ENCODE measurements around the gene TNFAIP8.

The TNFAIP8 gene

GRCh38 chr5:119331566-119332095 lies 24.2 kb upstream of the TNFAIP8 start:
- peaks cover 0 to 8% (median 0%) of the 10 kb centered on the region in 11 experiments; a peak in 4 of 22 replicates for H3K9me3 ChIP-seq (replicated peaks in 1 of 11)
- H3K27ac ChIP-seq: peak overlapping the region in 3 of 11 experiments; percentile 17 to 34 (median 29); a peak in 2 of 22 replicates
- H3K27me3 ChIP-seq: no peaks in the 10 kb centered on the region
- H3K4me2 ChIP-seq: peak overlapping the region in 7 of 11 experiments; percentile 14 to 58 (median 34); a peak in 9 of 22 replicates
- H3K4me1 ChIP-seq: peaks cover 67 to 95% (median 88%) of the 10 kb centered on the region in 10 experiments
- no peak overlapping the region for H3K4me3 ChIP-seq
- H4K20me1 ChIP-seq: peaks cover 0 to 39% (median 0%) of the 10 kb centered on the region in 11 experiments; a peak in 2 of 22 replicates
- H3K9ac ChIP-seq: no peak overlapping the region
- TF ChIP-seq Cebpa-rat (IDR thresholded peaks at IDR 0.05): no peak
- H3K36me3 ChIP-seq: peaks cover 0 to 31% (median 6%) of the 10 kb centered on the region in 11 experiments; a peak in 11 of 22 replicates

DNA sequence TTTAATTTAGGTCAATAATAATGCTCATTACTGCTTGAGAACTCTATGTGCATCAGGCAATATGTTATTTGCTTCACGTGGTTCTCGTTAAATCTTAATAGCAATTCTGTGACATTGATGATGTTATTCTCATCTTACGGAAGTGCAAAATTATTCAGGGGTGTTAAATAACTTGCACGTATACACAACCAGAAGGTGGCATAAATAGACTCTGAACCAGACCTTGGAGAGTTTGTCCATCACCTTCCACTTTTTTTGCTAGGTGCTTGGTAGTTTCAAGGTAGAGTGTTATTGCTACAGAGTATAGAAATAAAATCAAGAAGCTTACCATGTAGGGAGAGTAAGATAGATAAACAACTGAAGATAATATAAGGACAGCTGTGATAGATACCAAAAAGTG lies 23.6 kb upstream of the TNFAIP8 start:
- H4K20me1 ChIP-seq: peaks cover 0 to 39% (median 0%) of the 10 kb centered on the region in 11 experiments; a peak in 2 of 22 replicates
- peaks cover 0 to 8% (median 0%) of the 10 kb centered on the region in 11 experiments; a peak in 4 of 22 replicates for H3K9me3 ChIP-seq (replicated peaks in 1 of 11)
- peak overlapping the region in 4 of 11 experiments; percentile 3 to 39 (median 23); a peak in 3 of 22 replicates for H3K27ac ChIP-seq
- H3K27me3 ChIP-seq: no peaks in the 10 kb centered on the region
- H3K36me3 ChIP-seq: peaks cover 0 to 31% (median 6%) of the 10 kb centered on the region in 11 experiments; a peak in 11 of 22 replicates
- no peak for TF ChIP-seq Cebpa-rat (IDR thresholded peaks at IDR 0.05)
- peaks cover 67 to 95% (median 88%) of the 10 kb centered on the region in 10 experiments for H3K4me1 ChIP-seq
- no peak overlapping the region for H3K9ac ChIP-seq
- H3K4me3 ChIP-seq: no peak overlapping the region
- peak overlapping the region; percentile 34 to 62 (median 55); a peak in 18 of 22 replicates for H3K4me2 ChIP-seq

- TF ChIP-seq Cebpa-rat (IDR thresholded peaks at IDR 0.05): no peak
- peaks cover 75 to 95% (median 91%) of the 10 kb centered on the region in 10 experiments for H3K4me1 ChIP-seq
- no peaks in the 10 kb centered on the region for H3K27me3 ChIP-seq
- H3K4me3 ChIP-seq: no peak overlapping the region
- no peak overlapping the region for H3K9ac ChIP-seq
- H3K27ac ChIP-seq: peak overlapping the region in 7 of 11 experiments; percentile 10 to 39 (median 16); a peak in 5 of 22 replicates
- H3K4me2 ChIP-seq: peak overlapping the region; percentile 34 to 62 (median 54); a peak in 21 of 22 replicates
- H3K36me3 ChIP-seq: peaks cover 0 to 31% (median 6%) of the 10 kb centered on the region in 11 experiments; a peak in 11 of 22 replicates
- peaks cover 0 to 8% (median 0%) of the 10 kb centered on the region in 11 experiments; a peak in 4 of 22 replicates for H3K9me3 ChIP-seq (replicated peaks in 1 of 11)
- peaks cover 0 to 39% (median 0%) of the 10 kb centered on the region in 11 experiments; a peak in 2 of 22 replicates for H4K20me1 ChIP-seq
Measured at GRCh38 chr5:119332978-119333401, 22.8 kb upstream of the TNFAIP8 start.

DNA sequence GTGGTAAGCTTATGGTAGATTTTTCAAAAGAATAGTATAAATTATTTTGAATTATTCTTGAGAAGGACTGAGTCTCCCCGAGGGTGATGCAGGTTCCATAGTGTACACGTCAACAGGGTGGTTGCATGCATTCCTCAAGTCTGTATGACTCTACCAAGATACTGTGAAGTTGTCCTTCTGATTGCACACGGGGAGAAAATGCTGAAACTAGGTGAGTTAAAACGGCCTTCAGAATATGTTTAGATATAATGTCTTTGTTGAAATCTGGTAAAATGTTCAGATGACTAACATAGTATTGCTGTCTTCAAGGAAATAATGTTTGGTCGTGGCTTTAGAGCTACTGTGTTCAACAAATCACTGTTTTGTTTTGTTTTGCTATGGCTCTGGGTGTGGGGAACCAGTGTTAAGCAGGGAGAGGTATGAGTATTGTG lies 22.4 kb upstream of the TNFAIP8 start:
- H3K36me3 ChIP-seq: peaks cover 0 to 31% (median 6%) of the 10 kb centered on the region in 11 experiments; a peak in 11 of 22 replicates
- H4K20me1 ChIP-seq: peaks cover 0 to 39% (median 0%) of the 10 kb centered on the region in 11 experiments; a peak in 2 of 22 replicates
- peak overlapping the region; percentile 34 to 62 (median 54); a peak in 21 of 22 replicates for H3K4me2 ChIP-seq
- H3K4me1 ChIP-seq: peaks cover 80 to 96% (median 93%) of the 10 kb centered on the region in 10 experiments
- no peak overlapping the region for H3K4me3 ChIP-seq
- H3K9me3 ChIP-seq (replicated peaks in 1 of 11): peaks cover 0 to 8% (median 0%) of the 10 kb centered on the region in 11 experiments; a peak in 4 of 22 replicates
- H3K9ac ChIP-seq: no peak overlapping the region
- peak overlapping the region in 5 of 11 experiments; percentile 12 to 39 (median 16); a peak in 4 of 22 replicates for H3K27ac ChIP-seq
- TF ChIP-seq Cebpa-rat (IDR thresholded peaks at IDR 0.05): no peak
- H3K27me3 ChIP-seq: no peaks in the 10 kb centered on the region

DNA sequence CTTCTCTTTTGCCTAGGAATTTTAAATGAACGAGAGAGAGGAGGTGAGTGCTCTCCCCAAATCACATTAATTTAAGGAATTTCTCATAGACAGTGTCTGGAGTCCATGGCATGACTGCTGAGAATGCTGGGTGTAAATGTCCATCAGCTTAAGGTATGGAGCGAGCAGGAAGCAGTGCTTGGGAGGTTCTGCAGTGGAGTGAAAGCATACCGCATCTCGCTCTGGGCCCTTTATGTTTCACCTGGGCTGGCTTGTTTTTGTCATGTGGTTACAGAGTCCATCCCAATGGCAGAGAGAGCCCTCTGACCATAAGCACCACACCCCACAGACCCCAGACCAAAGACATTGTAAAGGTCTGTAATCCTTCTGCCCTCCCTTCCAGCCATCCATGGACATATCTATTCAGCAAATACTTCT lies 20.6 kb upstream of the TNFAIP8 start:
- Histone ChIP-seq H3K36me3 (peaks cover 0 to 22% (median 4%) of the 10 kb centered on the region in 11 experiments; a peak in 8 of 22 replicates), H3K4me3 (no peak overlapping the region), H3K9me3 (replicated peaks in 1 of 11) (peaks cover 0 to 6% (median 0%) of the 10 kb centered on the region in 11 experiments; a peak in 4 of 22 replicates), H4K20me1 (peaks cover 0 to 24% (median 0%) of the 10 kb centered on the region in 11 experiments; a peak in 2 of 22 replicates), H3K9ac (peak overlapping the region in 1 of 11 experiments; percentile 21; a peak in 1 of 22 replicates), H3K4me2 (peak overlapping the region; percentile 20 to 97 (median 91)), H3K4me1 (peaks cover 84 to 97% (median 95%) of the 10 kb centered on the region in 10 experiments), H3K27ac (peak overlapping the region in 9 of 11 experiments; percentile 10 to 96 (median 93); a peak in 13 of 22 replicates), H3K27me3 (no peaks in the 10 kb centered on the region)
- no peak for TF ChIP-seq Cebpa-rat (IDR thresholded peaks at IDR 0.05)

- Histone ChIP-seq H3K36me3 (peaks cover 0 to 12% (median 0%) of the 10 kb centered on the region in 11 experiments; a peak in 7 of 22 replicates), H3K9me3 (replicated peaks in 1 of 11) (peaks cover 0 to 6% (median 0%) of the 10 kb centered on the region in 11 experiments; a peak in 4 of 22 replicates), H4K20me1 (peaks cover 0 to 15% (median 0%) of the 10 kb centered on the region in 11 experiments; a peak in 2 of 22 replicates), H3K27me3 (no peaks in the 10 kb centered on the region), H3K4me2 (peak overlapping the region; percentile 76 to 97 (median 92)), H3K27ac (peak overlapping the region in 10 of 11 experiments; percentile 85 to 96 (median 93); a peak in 20 of 22 replicates), H3K4me1 (peaks cover 91 to 97% (median 96%) of the 10 kb centered on the region in 10 experiments), H3K9ac (peak overlapping the region in 5 of 11 experiments; percentile 11 to 79 (median 19); a peak in 3 of 22 replicates), H3K4me3 (no peak overlapping the region)
- no peak for TF ChIP-seq Cebpa-rat (IDR thresholded peaks at IDR 0.05)
Measured at GRCh38 chr5:119336262-119336661, 19.6 kb upstream of the TNFAIP8 start.

DNA sequence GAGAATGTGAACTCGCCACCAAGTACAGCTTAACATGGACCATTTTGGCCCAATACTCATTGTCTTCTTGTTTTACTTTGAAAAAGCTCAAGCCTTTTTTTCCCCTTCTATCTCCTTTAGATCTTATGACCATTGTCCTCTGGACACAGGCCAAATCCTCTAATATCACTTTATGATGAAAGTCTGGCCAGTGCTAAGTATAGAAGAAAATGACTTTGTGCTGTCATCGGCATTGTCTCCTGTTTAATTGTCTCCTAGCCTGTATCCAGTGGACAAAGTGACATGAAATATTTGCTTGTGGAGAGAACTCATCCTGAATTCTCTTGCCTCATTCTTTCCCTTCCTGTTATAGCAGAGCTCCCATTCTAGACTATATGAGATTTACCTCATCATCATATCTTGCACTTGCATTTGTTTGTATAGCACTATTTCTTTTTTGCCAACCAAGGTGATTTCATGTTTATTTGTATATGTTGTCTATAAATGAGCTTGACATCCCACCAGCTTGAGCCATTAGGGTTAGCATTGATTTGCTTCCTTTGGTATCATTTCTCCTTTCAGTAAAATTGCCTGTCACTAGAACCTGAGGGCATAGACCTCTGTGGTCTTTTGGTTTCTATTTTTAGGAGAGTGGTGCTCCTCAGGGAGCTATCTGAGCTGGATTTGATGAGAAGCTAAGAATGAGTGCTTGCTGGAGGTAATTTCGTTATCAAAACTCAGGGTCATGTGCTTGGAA lies 18.8 kb upstream of the TNFAIP8 start:
- peaks cover 92 to 99% (median 96%) of the 10 kb centered on the region in 10 experiments for H3K4me1 ChIP-seq
- H3K36me3 ChIP-seq: peaks cover 0 to 7% (median 0%) of the 10 kb centered on the region in 11 experiments; a peak in 4 of 22 replicates
- TF ChIP-seq Cebpa-rat (IDR thresholded peaks at IDR 0.05): no peak
- peak overlapping the region in 2 of 10 experiments; percentile 7 to 17; a peak in 2 of 20 replicates for H3K4me3 ChIP-seq
- peak overlapping the region; percentile 35 to 96 (median 93); a peak in 21 of 22 replicates for H3K27ac ChIP-seq
- H3K27me3 ChIP-seq: no peaks in the 10 kb centered on the region
- peak overlapping the region; percentile 76 to 97 (median 92) for H3K4me2 ChIP-seq
- peak overlapping the region; percentile 19 to 81 (median 69); a peak in 19 of 22 replicates for H3K9ac ChIP-seq
- peaks cover 0 to 8% (median 0%) of the 10 kb centered on the region in 11 experiments; a peak in 2 of 22 replicates for H4K20me1 ChIP-seq
- no peaks in the 10 kb centered on the region for H3K9me3 ChIP-seq (replicated peaks in 1 of 11)
